RKO (cell line): ENCODE data around the gene CHST1.

Experiments used
- DNase-seq: peaks from one replicate; pipeline ENCODE4 v3.0.0-alpha.2; 2016; ENCODE audit warnings: low spot score

CHST1 gene

DNA sequence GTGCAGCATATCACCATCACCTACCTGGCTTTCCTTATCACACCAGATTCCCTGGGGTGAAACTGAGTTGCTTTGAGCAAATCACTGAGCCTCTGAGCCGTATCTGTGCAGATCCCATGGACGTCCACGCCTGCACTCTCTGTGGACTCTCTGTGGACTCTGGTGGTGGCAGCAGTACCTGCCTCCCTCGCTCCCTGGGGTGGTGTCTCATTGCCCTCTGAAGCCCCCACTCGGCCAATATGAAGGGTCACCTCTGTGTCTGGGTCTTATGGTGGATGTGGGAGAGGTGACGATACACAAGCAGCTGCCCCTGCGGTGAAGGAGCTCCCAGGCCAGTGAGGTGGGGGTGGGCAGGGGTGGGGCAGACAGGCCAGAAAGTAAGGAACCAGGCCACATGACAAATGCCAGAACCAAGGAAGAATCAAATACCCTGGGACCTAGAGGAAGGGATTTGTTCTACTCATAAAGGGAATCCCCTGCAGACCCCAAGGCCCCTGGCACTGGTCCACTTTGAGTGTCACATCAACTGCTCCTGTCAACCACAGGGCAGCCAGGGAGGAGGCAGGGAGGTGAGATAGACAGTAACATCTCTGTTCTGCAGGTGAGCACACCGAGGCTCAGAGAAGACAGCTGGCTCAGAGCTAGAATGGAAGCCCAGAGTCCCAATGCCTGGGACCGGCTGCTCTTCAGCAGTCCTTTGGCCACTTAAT lies 9.2 kb upstream of the CHST1 start:
- DNase-seq = no peak

DNA sequence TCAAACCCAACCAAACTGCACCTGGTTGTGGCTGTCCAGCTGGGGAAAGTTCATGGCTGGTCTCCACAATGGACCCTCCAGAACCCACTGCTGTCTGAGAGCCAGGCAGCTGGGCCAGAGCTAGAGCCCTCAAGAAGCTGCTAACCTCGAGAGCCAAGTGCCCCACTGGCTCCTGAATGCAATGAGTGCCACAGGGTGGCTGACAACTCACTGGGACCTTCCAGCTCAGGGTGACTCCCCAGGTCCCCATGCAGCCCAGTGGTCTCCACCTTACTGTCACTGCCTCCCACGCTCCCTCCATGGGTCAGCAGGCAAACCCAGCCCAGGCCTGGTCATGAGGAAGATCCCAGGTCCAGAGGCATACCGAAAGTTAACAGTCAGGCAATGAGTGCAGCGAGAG lies 8.0 kb upstream of the CHST1 start:
- no peak for DNase-seq

DNA sequence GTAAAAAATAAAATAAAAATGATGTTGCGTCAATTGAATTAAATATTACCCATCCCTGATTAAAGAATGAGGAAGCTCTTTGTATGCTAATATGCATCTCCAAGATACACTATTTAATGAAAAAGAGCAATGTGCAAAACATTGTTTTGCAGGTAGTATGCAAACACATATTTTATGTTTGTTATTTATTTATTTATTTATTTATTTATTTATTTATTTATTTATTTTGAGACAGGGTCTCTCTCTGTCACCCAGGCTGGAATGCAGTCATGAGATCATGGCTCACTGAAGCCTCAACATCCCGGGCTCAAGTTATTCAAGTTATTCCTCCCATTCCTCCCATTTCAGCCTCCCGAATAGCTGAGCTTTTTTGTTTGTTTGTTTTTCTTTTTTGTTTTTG lies 7.2 kb upstream of the CHST1 start:
- no peak for DNase-seq

DNA sequence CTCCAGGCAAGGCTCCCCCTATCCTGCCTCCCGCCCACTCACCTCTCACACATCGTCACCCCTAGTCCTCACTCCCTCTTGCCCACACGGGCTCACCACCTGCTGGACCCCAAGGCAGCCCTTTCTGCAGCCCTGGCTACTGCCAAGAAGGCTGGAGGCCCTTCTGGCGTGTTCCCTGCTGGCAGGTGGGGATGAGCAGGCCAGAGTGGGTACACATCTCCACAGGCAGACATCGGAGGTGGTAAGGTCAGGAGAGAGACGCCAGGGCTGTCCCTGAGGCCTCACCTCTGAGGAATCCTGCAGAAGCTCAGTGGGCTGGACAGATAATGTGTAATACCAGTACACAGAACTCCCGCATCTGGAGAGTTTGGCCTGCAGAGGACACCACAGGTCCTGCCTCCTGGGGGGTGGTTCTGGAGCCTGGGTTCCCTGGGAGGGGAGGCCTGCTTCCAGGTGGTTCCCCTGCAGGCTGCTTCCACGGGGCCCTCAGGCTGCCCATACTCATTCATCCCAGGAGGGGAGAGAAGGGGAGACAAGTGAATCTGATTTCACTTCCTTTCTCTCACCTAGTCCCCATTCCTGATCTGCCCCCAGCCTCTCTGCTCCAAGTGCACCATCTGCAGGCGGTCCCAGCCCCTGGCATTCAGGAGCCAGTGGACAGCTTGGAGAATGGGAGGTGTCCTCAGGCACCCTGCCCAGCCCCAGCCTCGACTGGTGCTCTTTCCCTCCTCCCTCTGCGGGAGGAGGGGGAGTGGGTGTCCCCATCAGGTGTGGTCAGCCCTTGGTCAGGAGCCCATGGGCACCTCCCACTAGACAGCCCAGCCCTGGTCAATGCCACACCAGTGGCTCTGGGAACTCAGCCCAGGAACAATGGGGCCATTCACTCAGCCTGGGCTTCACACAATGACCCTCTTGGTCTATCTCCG lies 6.1 kb upstream of the CHST1 start:
- DNase-seq = no peak

DNA sequence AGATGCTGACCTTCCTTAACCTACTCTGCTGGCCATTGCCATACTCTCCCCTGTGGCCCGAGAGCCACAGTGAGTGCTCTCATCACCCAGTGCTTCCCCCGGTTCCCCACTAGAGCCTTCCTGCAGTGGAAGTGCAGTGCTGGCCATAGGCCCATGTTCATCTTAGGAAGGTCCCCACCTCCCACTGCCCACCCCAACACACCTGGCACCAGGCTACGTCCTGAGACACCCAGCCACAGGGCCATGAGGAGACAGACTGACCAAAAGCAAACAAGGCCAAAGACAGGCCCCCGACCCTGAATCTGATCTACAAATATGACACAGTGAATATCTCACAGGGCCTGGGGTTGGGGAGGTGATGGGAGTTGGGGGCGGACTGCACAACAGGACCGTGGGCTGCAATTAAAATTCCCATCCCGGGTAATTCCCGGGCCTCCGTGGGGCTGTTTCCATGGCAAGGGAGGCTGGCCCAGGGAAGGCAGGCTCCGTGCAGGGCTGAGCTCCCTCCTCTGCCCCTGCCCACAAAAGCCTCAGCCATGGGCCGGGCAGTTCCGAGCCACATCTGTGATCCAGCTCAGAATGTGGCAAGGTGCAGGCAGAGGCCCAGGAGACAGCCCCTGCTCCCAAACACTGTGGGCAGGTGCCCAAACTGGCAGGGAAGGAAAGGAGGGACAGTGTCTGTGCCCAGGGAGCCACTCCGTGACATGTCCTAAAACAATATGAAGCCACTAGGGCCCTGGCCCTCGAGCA lies 5.1 kb upstream of the CHST1 start:
- no peak for DNase-seq

DNA sequence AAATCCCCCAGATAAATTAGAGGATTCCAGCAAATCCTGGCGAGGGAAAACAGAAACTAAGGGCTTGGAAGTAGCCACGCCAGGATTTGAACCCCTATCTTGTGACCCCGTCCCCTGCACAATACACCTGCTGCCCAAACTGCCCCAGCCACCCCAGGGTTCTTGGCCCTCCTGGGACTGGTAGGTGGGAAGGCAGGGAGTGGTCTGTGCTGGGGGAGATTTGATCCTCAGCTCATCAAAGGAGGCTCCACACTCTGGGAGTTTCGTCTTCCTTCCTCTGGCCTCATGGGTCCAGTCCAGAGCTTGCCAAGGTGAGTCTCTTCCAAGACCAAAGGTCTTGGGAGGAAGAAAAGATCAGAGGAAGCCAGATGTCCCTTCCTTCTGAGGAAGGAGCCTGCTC lies 4.5 kb upstream of the CHST1 start:
- no peak for DNase-seq

DNA sequence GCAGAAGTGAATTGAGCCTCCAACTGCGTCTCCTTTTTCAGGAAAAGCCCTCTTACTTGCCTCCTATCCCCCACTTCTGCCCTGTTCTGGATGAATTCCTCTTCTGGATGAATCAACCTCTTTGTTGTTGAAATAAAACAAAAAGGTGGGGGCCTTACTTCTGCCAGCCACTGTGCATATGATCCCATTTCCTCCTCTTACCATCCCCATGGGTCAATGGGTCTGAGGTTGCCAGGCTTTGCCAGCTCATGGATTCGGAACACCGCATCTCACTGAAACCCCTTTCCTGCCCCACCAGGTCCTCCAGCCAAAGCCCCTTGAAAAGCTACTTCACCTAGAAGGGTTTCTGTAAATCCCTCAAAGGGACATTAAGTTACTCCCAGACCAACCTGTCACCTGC lies 3.7 kb upstream of the CHST1 start:
- no peak for DNase-seq

DNA sequence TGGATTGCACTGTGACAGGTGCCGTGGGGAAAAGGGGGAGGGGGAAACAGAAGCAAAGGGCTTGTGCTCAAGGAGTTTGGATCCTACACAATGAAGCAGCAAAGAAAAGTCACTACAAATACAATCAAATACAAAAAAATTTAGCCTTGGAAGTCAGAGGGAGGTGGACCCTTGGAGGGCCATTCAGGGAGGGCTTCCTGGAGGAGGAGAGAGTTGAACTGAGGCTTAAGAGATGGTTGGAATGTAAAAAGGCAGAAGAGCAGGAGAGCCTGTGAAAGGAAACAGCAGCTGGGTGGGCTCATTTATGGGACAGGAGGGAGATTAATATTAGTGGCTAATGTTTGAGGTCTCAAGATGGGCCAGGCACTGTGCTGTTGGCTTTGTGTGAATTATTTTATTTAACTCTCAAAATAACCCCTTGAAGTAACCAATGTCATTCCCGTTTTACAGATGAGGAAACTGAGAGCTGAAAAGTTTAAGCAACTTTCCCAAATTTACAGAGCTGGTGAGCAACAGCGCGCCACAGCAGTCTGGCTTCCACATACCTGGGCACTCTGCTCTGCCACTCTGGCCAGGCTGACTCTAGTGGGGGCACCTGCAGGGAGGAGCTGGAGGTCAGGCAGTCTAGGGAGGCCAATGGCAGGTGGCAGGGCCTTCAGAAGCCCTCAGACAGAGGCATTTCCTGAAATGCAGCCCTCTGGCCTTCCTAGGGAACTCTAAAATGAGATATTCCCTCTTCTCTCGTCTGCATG lies 2.7 kb upstream of the CHST1 start:
- no peak for DNase-seq

DNA sequence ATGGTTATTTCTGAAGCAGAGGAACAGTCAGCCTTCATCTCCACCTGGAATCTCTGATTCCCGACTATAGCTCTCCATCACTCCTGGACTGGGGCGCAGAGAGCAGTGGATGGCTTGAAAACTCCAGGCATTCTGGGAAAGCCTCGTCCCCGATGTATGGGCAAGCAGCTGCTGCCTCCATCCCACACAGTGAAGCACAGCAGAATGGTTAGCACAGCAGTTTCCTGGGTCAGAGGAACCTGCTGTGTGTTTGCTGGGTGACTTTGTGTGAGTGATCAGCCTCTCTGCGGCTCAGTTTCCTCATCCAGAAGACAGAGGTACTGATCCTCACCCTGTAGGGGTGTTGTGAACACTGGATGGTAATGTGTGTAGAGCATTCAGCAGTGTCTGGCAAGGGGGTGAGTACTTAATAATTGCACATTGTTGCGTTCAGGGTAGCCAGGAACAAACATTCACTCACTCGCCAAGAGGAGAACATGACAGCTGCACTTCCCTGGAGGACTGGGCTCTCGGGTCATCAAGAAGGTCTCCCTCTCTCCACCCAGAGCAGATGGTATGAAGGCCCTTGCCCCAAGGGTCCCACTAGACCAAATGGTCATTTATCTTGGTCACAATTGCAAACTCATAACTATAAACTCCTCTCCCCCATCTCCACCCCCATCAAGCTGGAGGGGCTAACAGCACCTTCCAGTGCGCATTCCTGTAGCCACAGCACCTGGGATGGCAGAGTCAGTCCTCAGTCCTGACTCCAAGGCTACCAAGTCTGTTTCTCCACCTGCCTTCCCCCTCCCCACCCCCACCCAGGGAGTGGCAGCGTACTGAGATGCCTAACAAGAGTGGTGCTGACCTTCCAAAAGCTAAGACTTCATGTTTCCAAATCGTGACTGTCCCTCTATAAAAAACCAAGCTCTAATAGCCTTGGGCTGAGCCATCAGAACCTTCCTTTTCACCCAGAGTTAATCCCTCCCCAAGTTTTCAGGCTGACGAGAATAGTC lies 1.5 kb upstream of the CHST1 start:
- no peak for DNase-seq

DNA sequence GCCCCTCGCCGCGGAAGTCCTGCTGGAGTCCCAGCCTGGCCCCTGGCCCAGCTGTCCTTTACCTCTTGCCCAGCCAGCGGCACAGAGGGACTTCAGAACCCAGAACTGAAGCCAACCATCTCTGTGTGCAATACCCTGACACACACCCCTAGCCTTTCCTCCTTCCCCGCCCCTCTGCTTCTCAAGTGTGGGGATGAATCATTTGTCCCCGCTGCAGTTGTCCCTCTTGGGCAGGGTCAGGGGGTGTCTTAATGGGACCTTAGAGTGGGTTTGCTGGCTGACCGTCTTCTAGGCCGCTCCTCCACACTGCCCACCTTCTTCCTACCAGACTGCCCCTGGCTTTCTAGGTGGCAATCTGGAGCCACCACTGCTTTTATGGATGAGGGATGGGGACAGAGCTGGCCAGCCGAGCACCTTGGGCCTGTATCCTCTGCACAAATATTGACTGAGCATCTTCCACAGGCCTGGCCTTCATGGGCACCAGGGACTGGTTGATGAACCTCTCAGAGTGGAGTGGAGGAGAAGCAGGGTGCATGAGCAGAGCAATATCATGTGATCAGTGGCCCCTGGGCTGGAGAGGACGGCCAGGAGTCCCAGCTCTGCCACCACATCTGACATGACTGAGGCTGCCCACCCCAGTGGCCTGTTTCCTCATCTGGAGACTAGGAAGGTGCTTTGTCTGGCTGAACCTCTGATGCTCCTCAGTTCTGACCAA lies 668 bp upstream of the CHST1 start:
- DNase-seq = no peak

DNA sequence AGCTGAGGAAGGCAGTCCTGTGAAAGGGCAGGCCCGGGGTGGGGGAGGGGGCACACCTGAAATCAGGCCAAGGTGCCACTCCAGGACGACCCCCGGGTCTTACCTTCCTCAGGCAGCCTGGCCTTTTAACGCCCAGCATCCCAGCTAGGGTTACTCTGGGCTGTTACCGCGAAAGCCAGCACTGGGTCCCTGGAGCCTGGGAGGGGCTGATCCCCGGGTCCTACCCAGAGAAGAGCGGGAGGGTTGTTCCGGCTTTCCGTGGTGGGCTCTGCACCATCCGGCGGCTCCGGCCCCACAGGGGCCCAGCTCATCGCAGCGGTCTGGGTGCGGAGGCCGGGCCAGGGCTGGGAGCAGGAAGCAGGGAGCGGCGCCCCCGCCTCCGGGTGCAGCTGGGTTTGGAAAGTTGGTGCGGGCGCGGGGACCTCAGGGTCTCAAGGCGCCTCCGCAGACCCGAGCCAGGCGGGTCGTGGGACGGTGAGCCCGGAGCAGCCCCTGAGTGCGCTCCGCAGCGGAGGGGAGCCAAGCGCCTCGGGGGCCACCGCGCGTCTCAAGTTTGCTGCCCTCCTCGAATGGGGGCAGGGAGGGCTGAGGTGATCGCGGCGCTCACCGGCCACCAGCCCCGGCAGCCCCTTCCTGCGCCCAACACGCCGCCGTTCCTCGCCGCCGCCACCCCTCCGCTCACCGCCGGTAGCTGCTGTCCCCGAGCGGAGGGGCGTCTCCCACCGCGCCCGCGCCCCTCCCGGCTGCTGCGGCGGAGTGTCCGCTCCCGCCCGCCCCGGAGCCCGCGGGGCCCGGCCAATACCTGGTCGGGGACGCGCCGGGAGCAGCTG lies 831 bp downstream of the CHST1 start:
- no peak for DNase-seq

DNA sequence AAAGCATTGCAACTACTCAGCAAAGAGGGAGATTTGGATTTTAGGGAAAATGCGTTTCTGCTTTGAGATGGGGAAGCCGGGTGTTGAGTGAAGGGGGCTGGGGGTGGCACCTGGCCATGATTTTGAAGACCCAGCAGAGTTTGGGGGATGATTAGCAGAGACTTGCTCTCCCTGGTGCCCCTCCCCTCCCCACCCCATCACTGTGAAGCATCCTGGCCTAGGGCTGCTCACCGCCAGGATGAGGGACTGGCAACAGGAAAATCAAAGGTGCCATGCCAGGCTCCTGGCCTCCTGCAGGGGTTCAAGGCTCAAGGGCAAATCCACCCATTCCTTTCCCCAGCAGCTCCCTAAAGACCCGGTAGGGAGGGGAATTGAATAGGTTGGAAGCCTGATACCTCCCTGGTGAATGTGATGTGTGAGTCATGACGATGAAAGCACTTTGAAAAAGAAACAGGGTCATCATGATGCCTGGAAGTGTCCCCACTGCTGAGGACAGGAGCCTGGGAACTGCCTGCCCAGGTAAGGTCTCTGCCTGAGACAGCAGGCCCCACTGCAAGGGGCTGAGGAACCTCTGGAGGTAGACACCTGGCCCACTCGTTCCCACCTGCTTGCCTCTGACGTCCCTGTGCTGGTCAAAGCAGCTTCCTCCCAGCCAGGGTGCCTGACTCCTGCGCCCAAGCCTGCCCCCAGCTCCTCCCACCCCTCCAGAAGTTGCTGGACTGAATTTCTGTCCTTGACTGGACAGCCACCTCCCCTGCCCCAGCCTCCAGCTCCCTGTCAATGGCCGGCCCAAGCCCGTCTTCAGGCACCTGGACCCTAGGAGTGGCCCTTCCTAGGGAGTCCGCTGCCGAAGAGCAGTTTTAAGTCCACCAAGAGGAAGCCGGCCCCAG lies 1.7 kb downstream of the CHST1 start:
- DNase-seq = no peak

DNA sequence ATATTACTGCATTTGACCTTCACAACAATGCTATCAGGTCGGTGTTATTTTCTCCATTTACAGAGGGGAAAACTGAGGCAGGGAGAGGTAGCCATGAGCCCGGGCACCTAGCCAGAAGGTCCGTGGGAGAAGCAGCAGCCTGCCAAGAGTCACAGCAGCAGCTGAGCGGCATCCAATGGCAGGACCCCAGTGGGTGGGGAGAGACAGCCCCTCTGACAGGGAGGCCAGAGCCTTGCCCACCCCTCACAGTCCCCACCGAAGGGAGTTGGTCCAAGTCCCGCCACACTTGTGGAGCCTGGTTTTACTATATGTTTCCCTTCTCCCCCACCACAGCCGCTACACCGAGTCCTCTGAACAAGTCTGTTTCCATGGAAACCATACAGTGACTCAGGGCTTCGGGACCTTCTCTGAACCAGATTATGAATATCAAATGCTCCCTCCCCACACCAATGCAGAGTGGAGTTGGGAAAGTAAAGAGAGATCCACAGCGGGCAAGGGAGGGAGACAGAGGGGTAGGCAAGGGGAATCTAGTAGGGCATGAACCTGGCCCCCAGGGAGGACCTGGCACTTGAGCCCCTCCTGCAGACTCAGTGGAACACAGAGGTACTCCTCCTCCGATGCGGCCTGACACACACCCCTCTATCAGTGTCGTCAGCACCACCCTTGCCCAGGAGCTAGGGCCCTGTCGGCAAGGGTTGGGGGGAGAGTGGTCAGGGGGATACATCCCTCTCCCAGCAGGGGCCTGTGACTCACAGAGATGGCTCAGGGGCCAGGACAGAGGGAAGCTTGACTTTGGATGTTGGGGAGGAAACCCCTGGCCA lies 2.5 kb downstream of the CHST1 start:
- peak; percentile 67 for DNase-seq

DNA sequence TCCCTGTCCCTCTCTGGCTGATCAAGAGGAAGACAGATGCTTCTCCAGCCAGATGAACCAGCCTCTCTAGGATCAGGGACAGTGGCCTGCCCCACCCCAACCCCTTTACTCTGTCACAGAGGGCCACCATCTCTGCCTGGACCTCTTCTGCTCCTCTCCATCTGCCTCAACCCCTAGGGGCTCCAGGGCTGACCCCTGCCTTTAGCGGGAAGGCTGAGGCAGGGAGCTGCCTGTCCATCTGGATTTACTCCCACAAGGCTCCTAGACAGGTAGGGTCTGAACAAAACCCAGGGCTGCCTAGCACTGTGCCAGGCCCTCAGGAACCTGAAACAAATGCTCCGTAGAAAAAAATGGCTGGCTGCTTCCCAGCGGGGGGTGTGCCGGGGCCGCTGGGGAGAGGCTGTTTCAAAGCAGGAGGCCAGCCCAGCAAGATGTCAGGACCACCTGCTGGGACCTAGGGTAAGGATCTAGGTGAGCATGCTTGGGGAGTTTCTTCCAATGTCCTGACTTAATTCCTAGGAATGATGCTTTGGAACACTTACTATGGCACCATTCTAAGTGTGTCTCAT lies 3.2 kb downstream of the CHST1 start:
- no peak for DNase-seq

DNA sequence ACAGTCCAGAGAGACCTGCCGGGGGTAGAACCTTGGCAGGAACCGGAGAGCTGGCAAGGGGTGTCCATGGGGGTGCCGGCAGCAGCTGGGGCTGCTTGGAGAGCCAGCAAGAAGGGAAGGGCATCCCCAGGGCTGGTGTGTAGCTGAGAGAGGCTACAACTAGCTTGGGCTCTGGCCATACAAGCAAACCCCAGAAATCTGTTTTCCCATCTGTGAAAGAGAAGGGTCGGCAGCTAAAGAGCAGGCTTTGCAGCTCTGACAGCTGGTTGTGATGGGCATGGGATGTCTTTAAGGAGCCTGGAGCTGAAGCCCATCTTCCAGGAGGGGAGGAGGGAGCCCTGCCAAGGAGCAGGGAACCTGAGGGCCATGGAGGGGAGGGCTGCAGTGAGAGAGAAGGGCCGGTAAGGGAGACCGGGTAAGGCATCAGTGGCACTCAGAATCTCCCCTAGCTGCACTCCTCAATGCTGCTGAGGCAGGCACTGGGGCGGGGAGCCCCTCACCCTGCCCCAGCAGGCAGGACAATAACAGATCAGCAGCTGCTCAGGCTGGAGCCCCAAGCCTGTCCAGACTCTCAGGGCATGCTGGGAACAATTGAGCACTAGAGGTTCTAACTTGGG lies 3.9 kb downstream of the CHST1 start:
- DNase-seq = no peak

DNA sequence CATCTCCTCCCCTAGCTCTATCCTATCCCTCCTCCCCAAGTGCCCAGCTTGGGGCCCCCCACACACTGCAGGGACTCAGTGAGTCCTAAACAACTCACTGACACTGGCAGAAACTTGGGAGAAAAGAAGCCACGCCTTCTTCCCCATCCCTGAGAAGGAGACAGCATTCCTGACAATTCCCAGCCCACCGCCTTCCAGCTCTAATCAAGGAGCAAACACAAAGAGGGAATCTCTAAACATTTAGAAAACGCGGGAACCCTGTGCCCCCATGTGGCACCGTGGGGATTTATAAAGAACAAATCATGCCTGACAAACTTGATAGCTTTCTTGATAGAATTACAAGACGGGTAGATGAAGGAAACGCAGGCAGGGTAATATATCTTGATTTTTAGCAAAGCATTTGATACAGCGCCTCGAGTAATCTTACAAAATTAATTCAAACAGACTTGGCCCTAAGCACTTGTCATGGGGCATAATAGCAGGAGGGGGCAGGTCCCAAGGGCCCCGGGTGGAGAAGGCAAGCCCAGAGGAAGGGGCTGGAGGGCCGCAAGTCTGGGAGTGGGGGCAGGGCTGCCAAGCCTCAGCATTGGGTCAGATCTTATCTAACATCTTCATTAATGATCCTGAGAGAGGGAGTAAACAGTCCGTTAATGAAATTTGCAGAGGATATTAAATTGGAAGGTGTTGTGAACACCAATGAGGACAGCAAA lies 4.5 kb downstream of the CHST1 start:
- DNase-seq = no peak
